ENCODE measurements around the gene MARK2. TPM values are rescaled to one million over a fixed set of nuclear protein-coding genes. Genes with fewer than 3 reads are reported as not detected.

Gene MARK2
- polyA plus RNA-seq, 3 donors = 32.4 to 55.7 (median 33.3) TPM

GRCh38 chr11:63868399-63869064 lies 29.6 kb downstream of the MARK2 start:
- WGBS (ENCODE audit: insufficient coverage) = 22% methylated on average over 9 of the region's 9 CpGs
- H3K27ac Mint-ChIP-seq = peak overlapping the region; percentile 72 to 93 (median 85)
- TF ChIP-seq CTCF (IDR thresholded peaks at IDR 0.05) = no peak
- no peaks in the 10 kb centered on the region for H3K27me3 Mint-ChIP-seq (ENCODE audit: low read depth in 3 of 3)
- Histone ChIP-seq H3K9ac (ENCODE audit: insufficient read depth, low read length, poor library complexity, severe bottlenecking) (peak overlapping the region; percentile 21), H3K27me3 (ENCODE audit: control insufficient read depth in 2 of 2, insufficient read depth in 2 of 2, low read length in 2 of 2) (no peaks in the 10 kb centered on the region), H3K27ac (ENCODE audit: low read depth in 1 of 2, low read length in 2 of 2) (peak overlapping the region; percentile 45 to 83), H3K79me2 (ENCODE audit: insufficient read depth, low read length) (peaks cover 92% of the 10 kb centered on the region), H3K36me3 (replicated peaks in 1 of 2; ENCODE audit: control insufficient read depth in 1 of 2, insufficient read depth in 2 of 2, low read length in 2 of 2) (peaks cover 0 to 4% of the 10 kb centered on the region in 2 donors), H3K9me3 (replicated peaks in 1 of 2; ENCODE audit: control insufficient read depth in 1 of 2, insufficient read depth in 1 of 2, low read length in 2 of 2) (no peaks in the 10 kb centered on the region), H2AFZ (ENCODE audit: insufficient read depth, low read depth, low read length, poor library complexity, severe bottlenecking) (no peak overlapping the region), H3K4me2 (replicated peaks; ENCODE audit: extremely low read depth, low read length, poor library complexity, severe bottlenecking) (peak overlapping the region; percentile 67), H3K4me1 (ENCODE audit: control insufficient read depth in 1 of 2, insufficient read depth in 2 of 2, low read length in 2 of 2) (peaks cover 90 to 92% of the 10 kb centered on the region in 2 donors), H3K4me3 (replicated peaks in 1 of 3; ENCODE audit: low read depth in 2 of 3, low read length in 3 of 3) (peak overlapping the region in 1 of 3 experiments; percentile 52), H4K20me1 (ENCODE audit: insufficient read depth, low read length) (peaks cover 94% of the 10 kb centered on the region)
- H3K9me3 Mint-ChIP-seq = no peaks in the 10 kb centered on the region
- intact Hi-C loops (cut with micrococcal nuclease) = no loop called here
- H3K4me3 Mint-ChIP-seq = peak overlapping the region; percentile 42 to 72
- peak in 1 of 3 donors; percentile 50 for DNase-seq
- H3K36me3 Mint-ChIP-seq = peaks cover 19 to 43% of the 10 kb centered on the region in 2 donors
- peaks cover 87% of the 10 kb centered on the region for H3K4me1 Mint-ChIP-seq

GRCh38 chr11:63869171-63869591 lies 30.3 kb downstream of the MARK2 start:
- H2AFZ ChIP-seq (ENCODE audit: insufficient read depth, low read depth, low read length, poor library complexity, severe bottlenecking) = no peak overlapping the region
- no peak for TF ChIP-seq CTCF (IDR thresholded peaks at IDR 0.05)
- DNase-seq = no peak
- H3K4me1 Mint-ChIP-seq = peaks cover 91% of the 10 kb centered on the region
- H3K4me3 ChIP-seq (replicated peaks in 1 of 3; ENCODE audit: low read depth in 2 of 3, low read length in 3 of 3) = no peak overlapping the region
- peak overlapping the region in 1 of 2 donors; percentile 83 for H3K27ac ChIP-seq (ENCODE audit: low read depth in 1 of 2, low read length in 2 of 2)
- peaks cover 23 to 45% of the 10 kb centered on the region in 2 donors for H3K36me3 Mint-ChIP-seq
- peaks cover 93% of the 10 kb centered on the region for H3K79me2 ChIP-seq (ENCODE audit: insufficient read depth, low read length)
- peak overlapping the region in 3 of 7 donors; percentile 78 to 88 (median 82) for H3K27ac Mint-ChIP-seq
- H4K20me1 ChIP-seq (ENCODE audit: insufficient read depth, low read length) = peaks cover 98% of the 10 kb centered on the region
- H3K9ac ChIP-seq (ENCODE audit: insufficient read depth, low read length, poor library complexity, severe bottlenecking) = peak overlapping the region; percentile 21
- 95% methylated on average over 4 of the region's 7 CpGs for WGBS (ENCODE audit: insufficient coverage)
- no peaks in the 10 kb centered on the region for H3K27me3 Mint-ChIP-seq (ENCODE audit: low read depth in 3 of 3)
- no peaks in the 10 kb centered on the region for H3K9me3 Mint-ChIP-seq
- peaks cover 93 to 95% of the 10 kb centered on the region in 2 donors for H3K4me1 ChIP-seq (ENCODE audit: control insufficient read depth in 1 of 2, insufficient read depth in 2 of 2, low read length in 2 of 2)
- no peaks in the 10 kb centered on the region for H3K27me3 ChIP-seq (ENCODE audit: control insufficient read depth in 2 of 2, insufficient read depth in 2 of 2, low read length in 2 of 2)
- intact Hi-C loops (cut with micrococcal nuclease) = no loop called here
- peaks cover 0 to 8% of the 10 kb centered on the region in 2 donors for H3K36me3 ChIP-seq (replicated peaks in 1 of 2; ENCODE audit: control insufficient read depth in 1 of 2, insufficient read depth in 2 of 2, low read length in 2 of 2)
- H3K4me3 Mint-ChIP-seq = no peak overlapping the region
- no peak overlapping the region for H3K4me2 ChIP-seq (replicated peaks; ENCODE audit: extremely low read depth, low read length, poor library complexity, severe bottlenecking)
- no peaks in the 10 kb centered on the region for H3K9me3 ChIP-seq (replicated peaks in 1 of 2; ENCODE audit: control insufficient read depth in 1 of 2, insufficient read depth in 1 of 2, low read length in 2 of 2)

All from CD14-positive monocyte (primary cell).